ENCODE results near the gene GRIK3. TPM values are rescaled to one million over a fixed set of nuclear protein-coding genes. Genes with fewer than 3 reads are reported as not detected.

Gene GRIK3
- total RNA-seq, 6 experiments from 2014 or later, result not detected

GRCh38 chr1:36861375-36861774 lies 172.9 kb downstream of the GRIK3 start:
- no peak for DNase-seq
- peaks cover 1% of the 10 kb centered on the region for H3K27me3 Mint-ChIP-seq (ENCODE audit: insufficient read depth)

GRCh38 chr1:36859926-36860325 lies 174.4 kb downstream of the GRIK3 start:
- H3K27me3 Mint-ChIP-seq (ENCODE audit: insufficient read depth), result peaks cover 1% of the 10 kb centered on the region
- no peak for TF ChIP-seq CTCF (IDR thresholded peaks at IDR 0.05)

More at GRCh38 chr1:36861375-36861774, 172.9 kb downstream of the GRIK3 start:
- Mint-ChIP-seq H3K9me3 (peaks cover 70% of the 10 kb centered on the region), H3K27ac (no peak overlapping the region), H3K4me1 (ENCODE audit: low read depth) (no peaks in the 10 kb centered on the region), H3K4me3 (no peak overlapping the region), H3K36me3 (ENCODE audit: low read depth) (0 out of 2 replicates have a peak, but pooled peaks cover 5% of the 10 kb centered on the region)
- TF ChIP-seq CTCF (IDR thresholded peaks at IDR 0.05), result no peak

GRCh38 chr1:36858981-36859380 lies 175.3 kb downstream of the GRIK3 start:
- Mint-ChIP-seq H3K4me3 (no peak overlapping the region), H3K27ac (no peak overlapping the region), H3K4me1 (ENCODE audit: low read depth) (no peaks in the 10 kb centered on the region), H3K36me3 (ENCODE audit: low read depth) (0 out of 2 replicates have a peak, but pooled peaks cover 5% of the 10 kb centered on the region), H3K27me3 (ENCODE audit: insufficient read depth) (peaks cover 1% of the 10 kb centered on the region; the same call in 1 of the 2 replicates), H3K9me3 (peaks cover 61% of the 10 kb centered on the region)
- no peak for TF ChIP-seq CTCF (IDR thresholded peaks at IDR 0.05)
- no peak for DNase-seq

More at GRCh38 chr1:36859926-36860325, 174.4 kb downstream of the GRIK3 start:
- Mint-ChIP-seq H3K4me3 (no peak overlapping the region), H3K4me1 (ENCODE audit: low read depth) (no peaks in the 10 kb centered on the region), H3K27ac (no peak overlapping the region), H3K9me3 (peaks cover 62% of the 10 kb centered on the region), H3K36me3 (ENCODE audit: low read depth) (0 out of 2 replicates have a peak, but pooled peaks cover 5% of the 10 kb centered on the region)
- DNase-seq, result no peak

GRCh38 chr1:36858553-36858952 lies 175.8 kb downstream of the GRIK3 start:
- no peak for TF ChIP-seq CTCF (IDR thresholded peaks at IDR 0.05)
- Mint-ChIP-seq H3K27ac (no peak overlapping the region), H3K9me3 (peaks cover 57% of the 10 kb centered on the region), H3K4me1 (ENCODE audit: low read depth) (no peaks in the 10 kb centered on the region), H3K4me3 (no peak overlapping the region), H3K27me3 (ENCODE audit: insufficient read depth) (peaks cover 3% of the 10 kb centered on the region), H3K36me3 (ENCODE audit: low read depth) (0 out of 2 replicates have a peak, but pooled peaks cover 5% of the 10 kb centered on the region)
- no peak for DNase-seq

GRCh38 chr1:36857754-36858153 lies 176.6 kb downstream of the GRIK3 start:
- no peaks in the 10 kb centered on the region for H3K4me1 Mint-ChIP-seq (ENCODE audit: low read depth)
- H3K9me3 Mint-ChIP-seq, result peaks cover 49% of the 10 kb centered on the region
- H3K27ac Mint-ChIP-seq, result no peak overlapping the region
- no peak for DNase-seq
- H3K27me3 Mint-ChIP-seq (ENCODE audit: insufficient read depth), result peaks cover 3% of the 10 kb centered on the region
- no peaks in the 10 kb centered on the region for H3K36me3 Mint-ChIP-seq (ENCODE audit: low read depth)
- no peak for TF ChIP-seq CTCF (IDR thresholded peaks at IDR 0.05)
- no peak overlapping the region for H3K4me3 Mint-ChIP-seq

All from HFFc6 (cell line).